Esophagus (tissue), 2 donors: Measurements from ENCODE around the gene CCDC85A. TPM values are rescaled to one million over a fixed set of nuclear protein-coding genes. Genes with fewer than 3 reads are reported as not detected.

Experiments
- H3K27ac ChIP-seq, 2 donors: one replicate each; pipeline ENCODE4 v1.5.1; 2013; ENCODE audit warnings: low read depth in 2 of 2, mild to moderate bottlenecking in 2 of 2, inconsistent platforms in 1 of 2, low read length in 1 of 2, moderate library complexity in 1 of 2
- H3K27me3 ChIP-seq, 2 donors: one replicate each; pipeline ENCODE4 v1.6.1; 2013; ENCODE audit warnings: low read length in 2 of 2, control low read depth in 1 of 2, mild to moderate bottlenecking in 1 of 2; ENCODE audit not compliant: insufficient read depth in 2 of 2, control insufficient read depth in 1 of 2
- H3K36me3 ChIP-seq, 2 donors: one replicate each; pipeline ENCODE4 v1.6.1; 2013; ENCODE audit warnings: low read length in 1 of 2; ENCODE audit not compliant: control insufficient read depth in 2 of 2, insufficient read depth in 2 of 2
- H3K4me1 ChIP-seq, 2 donors: one replicate each; pipeline ENCODE4 v1.6.1; 2013; ENCODE audit warnings: low read length in 1 of 2; ENCODE audit not compliant: control insufficient read depth in 2 of 2, insufficient read depth in 2 of 2
- H3K4me3 ChIP-seq, 2 donors: one replicate each; pipeline ENCODE4 v1.5.1; 2013; ENCODE audit warnings: low read length in 2 of 2, mild to moderate bottlenecking in 2 of 2, low read depth in 1 of 2, moderate library complexity in 1 of 2
- H3K9me3 ChIP-seq, 2 donors: one replicate each; pipeline ENCODE4 v1.6.1; 2013; ENCODE audit warnings: mild to moderate bottlenecking in 2 of 2, low read depth in 1 of 2, low read length in 1 of 2, moderate library complexity in 1 of 2; ENCODE audit not compliant: control insufficient read depth in 2 of 2, insufficient read depth in 1 of 2
- WGBS, 2 donors: extraction: QIAGEN DNeasy Blood & Tissue Kit; methylation state at CpG; one replicate each; pipeline ENCODE4 v1.1.7; 2013; 5-methylcytosine and 5-hydroxymethylcytosine counted together
- polyA plus RNA-seq, 2 donors: library from polyadenylated mRNA; stranded (reverse); fragments of 200-250 nt; gene quantifications; one replicate each; pipeline ENCODE4 v1.2.3, GENCODE V29; 2013
- donor health status: healthy with polysubstance abuse.
- donor health status: Bipolar disorder and iron deficiency.

The CCDC85A gene
- polyA plus RNA-seq, 2 donors = 0.10 to 0.11 TPM

- Histone ChIP-seq H3K9me3 (no peaks in the 10 kb centered on the region), H3K4me1 (no peaks in the 10 kb centered on the region)
- 57 to 80% methylated on average over 2 of the region's 2 CpGs for WGBS, 2 donors
These were observed 178.1 kb downstream of the CCDC85A start for GRCh38 chr2:56361844-56362243.

DNA sequence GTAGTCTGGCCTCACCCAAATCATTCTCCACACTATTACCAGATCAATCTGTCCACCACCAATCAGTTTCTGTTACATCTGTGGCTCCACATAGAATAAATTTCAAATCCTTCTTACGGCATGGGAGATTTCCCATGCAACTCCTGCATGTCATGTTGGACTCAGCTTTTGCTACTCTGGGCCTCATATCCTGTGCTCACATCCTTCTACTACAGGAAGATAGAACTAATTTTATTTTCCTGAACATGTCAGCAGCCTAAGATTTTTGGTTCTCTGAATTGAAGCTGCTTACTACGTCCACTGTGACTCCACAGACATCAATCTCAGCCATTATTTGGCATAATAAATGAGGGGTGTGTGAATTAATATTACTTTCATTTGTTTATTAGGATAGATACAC, 181.1 kb downstream of the CCDC85A start:
- no peak overlapping the region for H3K27ac ChIP-seq
- WGBS, 2 donors = 74 to 75% methylated on average over 2 of the region's 2 CpGs
- H3K9me3 ChIP-seq = no peaks in the 10 kb centered on the region
- H3K36me3 ChIP-seq = no peaks in the 10 kb centered on the region
- no peaks in the 10 kb centered on the region for H3K4me1 ChIP-seq
- H3K4me3 ChIP-seq = no peak overlapping the region
- no peaks in the 10 kb centered on the region for H3K27me3 ChIP-seq

More at GRCh38 chr2:56361844-56362243, 178.1 kb downstream of the CCDC85A start:
- H3K36me3 ChIP-seq = no peaks in the 10 kb centered on the region
- no peak overlapping the region for H3K27ac ChIP-seq
- H3K4me3 ChIP-seq = no peak overlapping the region
- H3K27me3 ChIP-seq = no peaks in the 10 kb centered on the region

DNA sequence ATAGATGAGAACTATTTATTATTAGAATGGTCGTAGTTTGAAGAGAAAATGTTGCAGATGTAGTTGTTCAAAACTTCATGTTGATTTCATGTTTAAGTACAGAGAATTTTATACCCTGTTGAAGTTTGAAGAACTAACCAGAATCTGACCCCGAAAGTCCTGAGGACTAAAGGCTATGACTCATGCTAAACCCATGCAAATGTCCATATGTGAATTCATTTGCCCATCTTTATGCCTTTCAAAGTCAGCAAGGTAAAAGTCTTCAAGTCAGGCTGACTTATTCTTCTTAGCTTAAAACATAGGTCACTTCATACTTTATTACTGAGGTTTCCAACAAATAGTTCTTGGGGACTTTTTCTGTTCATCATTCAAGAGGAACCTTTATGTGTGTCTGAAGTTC, 185.5 kb downstream of the CCDC85A start:
- Histone ChIP-seq H3K4me3 (no peak overlapping the region), H3K9me3 (no peaks in the 10 kb centered on the region), H3K27ac (no peak overlapping the region), H3K36me3 (no peaks in the 10 kb centered on the region), H3K4me1 (no peaks in the 10 kb centered on the region), H3K27me3 (no peaks in the 10 kb centered on the region)
- WGBS, 2 donors = 76 to 83% methylated on average over 2 of the region's 2 CpGs

- WGBS, 2 donors = 92 to 98% methylated on average over 6 of the region's 6 CpGs
- H3K4me3 ChIP-seq = no peak overlapping the region
- H3K27me3 ChIP-seq = no peaks in the 10 kb centered on the region
- no peaks in the 10 kb centered on the region for H3K36me3 ChIP-seq
- no peaks in the 10 kb centered on the region for H3K9me3 ChIP-seq
- H3K27ac ChIP-seq = no peak overlapping the region
- H3K4me1 ChIP-seq = no peaks in the 10 kb centered on the region
These were observed 188.4 kb downstream of the CCDC85A start for GRCh38 chr2:56372071-56372656.

DNA sequence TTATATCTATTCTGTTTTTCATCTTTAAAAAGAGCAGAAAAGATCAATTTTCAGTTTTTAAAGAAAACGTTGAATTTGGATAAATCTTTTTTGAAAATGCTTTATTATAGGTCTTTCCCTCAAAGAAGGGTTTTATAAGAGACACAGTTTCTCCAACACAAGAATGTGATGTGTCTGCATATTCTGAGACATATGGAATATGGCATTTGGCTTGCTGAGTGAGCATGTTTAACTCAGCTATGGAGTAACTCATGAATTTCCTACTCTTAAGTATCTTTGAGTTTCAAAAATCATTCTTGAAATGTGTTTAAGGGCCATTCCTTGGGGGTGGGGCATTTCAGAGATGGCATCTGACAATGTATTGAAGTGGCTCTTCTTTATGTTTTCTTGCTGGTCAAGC, 191.5 kb downstream of the CCDC85A start:
- no peaks in the 10 kb centered on the region for H3K27me3 ChIP-seq
- no peaks in the 10 kb centered on the region for H3K36me3 ChIP-seq
- H3K9me3 ChIP-seq = no peaks in the 10 kb centered on the region
- H3K4me3 ChIP-seq = no peak overlapping the region
- 62 to 64% methylated on average over 1 of the region's 1 CpG for WGBS, 2 donors
- no peak overlapping the region for H3K27ac ChIP-seq
- no peaks in the 10 kb centered on the region for H3K4me1 ChIP-seq

- no peaks in the 10 kb centered on the region for H3K4me1 ChIP-seq
- no peak overlapping the region for H3K27ac ChIP-seq
- WGBS, 2 donors = 83 to 87% methylated on average over 2 of the region's 2 CpGs
- H3K4me3 ChIP-seq = no peak overlapping the region
- H3K36me3 ChIP-seq = no peaks in the 10 kb centered on the region
- no peaks in the 10 kb centered on the region for H3K27me3 ChIP-seq
- H3K9me3 ChIP-seq = no peaks in the 10 kb centered on the region
These were observed 193.2 kb downstream of the CCDC85A start for GRCh38 chr2:56376699-56377665.

GRCh38 chr2:56379066-56379465, 195.3 kb downstream of the CCDC85A start:
- no peak overlapping the region for H3K4me3 ChIP-seq
- no peaks in the 10 kb centered on the region for H3K4me1 ChIP-seq
- no peaks in the 10 kb centered on the region for H3K9me3 ChIP-seq
- H3K36me3 ChIP-seq = no peaks in the 10 kb centered on the region
- WGBS, 2 donors = 54 to 60% methylated on average over 2 of the region's 2 CpGs
- H3K27me3 ChIP-seq = no peaks in the 10 kb centered on the region
- no peak overlapping the region for H3K27ac ChIP-seq

- no peaks in the 10 kb centered on the region for H3K36me3 ChIP-seq
- no peaks in the 10 kb centered on the region for H3K9me3 ChIP-seq
- H3K4me3 ChIP-seq = no peak overlapping the region
- no peak overlapping the region for H3K27ac ChIP-seq
- 57 to 87% methylated on average over 2 of the region's 2 CpGs for WGBS, 2 donors
- no peaks in the 10 kb centered on the region for H3K27me3 ChIP-seq
- no peaks in the 10 kb centered on the region for H3K4me1 ChIP-seq
These were observed 197.1 kb downstream of the CCDC85A start for GRCh38 chr2:56380861-56381260.

DNA sequence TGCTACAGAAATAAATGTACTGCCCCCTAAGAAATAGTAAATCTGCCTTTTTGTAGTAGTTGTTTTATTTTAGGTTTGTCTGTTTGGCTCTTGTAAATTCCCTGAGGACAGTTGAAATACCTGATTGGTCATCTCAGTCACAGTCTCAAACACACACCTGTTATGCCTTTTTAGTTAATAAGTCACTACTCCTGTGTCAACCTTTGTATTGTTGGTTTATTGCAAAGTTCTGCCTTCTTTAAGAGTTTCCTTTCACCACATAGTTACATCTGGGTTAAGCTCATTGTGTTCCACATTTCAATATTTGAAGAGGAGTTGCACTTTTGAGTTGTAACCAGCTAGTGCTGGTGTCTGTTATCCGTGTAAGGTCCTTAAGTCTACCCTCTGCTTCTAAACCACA, 198.7 kb downstream of the CCDC85A start:
- H3K4me3 ChIP-seq = no peak overlapping the region
- no peaks in the 10 kb centered on the region for H3K9me3 ChIP-seq
- no peaks in the 10 kb centered on the region for H3K4me1 ChIP-seq
- no peak overlapping the region for H3K27ac ChIP-seq
- no peaks in the 10 kb centered on the region for H3K36me3 ChIP-seq
- no peaks in the 10 kb centered on the region for H3K27me3 ChIP-seq
- WGBS, 2 donors = 0% methylated on average over 1 of the region's 1 CpG
